CMK (cell line): ENCODE measurements around the gene TASP1.
"Not testable (repeated sequence)": the region's sequence is repeated elsewhere in the genome, so short reads cannot be mapped to it uniquely, and the experiment has no call there.

ENCODE experiments used
- DNase-seq: peaks from one replicate; pipeline ENCODE4 v3.0.0-alpha.2; 2010; ENCODE audit warnings: low read depth

The TASP1 gene, protein sequence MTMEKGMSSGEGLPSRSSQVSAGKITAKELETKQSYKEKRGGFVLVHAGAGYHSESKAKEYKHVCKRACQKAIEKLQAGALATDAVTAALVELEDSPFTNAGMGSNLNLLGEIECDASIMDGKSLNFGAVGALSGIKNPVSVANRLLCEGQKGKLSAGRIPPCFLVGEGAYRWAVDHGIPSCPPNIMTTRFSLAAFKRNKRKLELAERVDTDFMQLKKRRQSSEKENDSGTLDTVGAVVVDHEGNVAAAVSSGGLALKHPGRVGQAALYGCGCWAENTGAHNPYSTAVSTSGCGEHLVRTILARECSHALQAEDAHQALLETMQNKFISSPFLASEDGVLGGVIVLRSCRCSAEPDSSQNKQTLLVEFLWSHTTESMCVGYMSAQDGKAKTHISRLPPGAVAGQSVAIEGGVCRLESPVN

DNA sequence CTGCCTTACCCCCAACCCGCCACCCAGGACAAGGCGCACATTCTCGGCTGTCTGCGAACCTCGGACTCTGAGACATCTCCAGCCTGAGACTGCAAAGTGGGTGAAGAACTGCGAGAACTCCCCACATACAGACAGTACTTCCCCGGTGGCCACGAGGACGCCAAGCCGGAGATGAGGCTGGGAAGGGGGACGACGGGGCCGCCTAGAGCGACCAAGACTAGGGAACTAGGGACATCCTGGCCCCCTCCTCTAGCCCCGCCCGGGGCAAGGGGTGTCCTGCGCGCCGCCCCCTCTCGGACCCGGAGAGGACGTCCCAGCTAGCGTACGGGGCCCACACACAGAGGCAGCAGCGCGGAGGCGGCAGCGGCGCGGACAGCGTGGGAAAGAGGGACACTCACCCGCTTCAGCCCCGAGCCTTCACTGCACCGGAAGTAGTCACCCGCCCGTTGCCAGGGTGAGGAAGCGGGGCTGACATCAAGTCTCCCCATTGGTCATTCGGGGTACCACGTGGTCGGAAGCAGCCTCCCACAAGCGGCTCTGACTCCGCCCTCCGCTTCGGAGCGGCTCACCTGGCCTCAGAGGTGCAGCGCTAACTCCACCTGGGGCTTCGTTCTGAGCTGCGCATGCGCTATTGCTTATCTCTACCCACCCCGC, at the start of gene TASP1:
TSS of gene TASP1 (minus strand) at position 437 of the 654 bp plus-strand sequence. CDS start 8,854 bp downstream, outside the sequence.
- DNase-seq: peak; percentile 92

DNA sequence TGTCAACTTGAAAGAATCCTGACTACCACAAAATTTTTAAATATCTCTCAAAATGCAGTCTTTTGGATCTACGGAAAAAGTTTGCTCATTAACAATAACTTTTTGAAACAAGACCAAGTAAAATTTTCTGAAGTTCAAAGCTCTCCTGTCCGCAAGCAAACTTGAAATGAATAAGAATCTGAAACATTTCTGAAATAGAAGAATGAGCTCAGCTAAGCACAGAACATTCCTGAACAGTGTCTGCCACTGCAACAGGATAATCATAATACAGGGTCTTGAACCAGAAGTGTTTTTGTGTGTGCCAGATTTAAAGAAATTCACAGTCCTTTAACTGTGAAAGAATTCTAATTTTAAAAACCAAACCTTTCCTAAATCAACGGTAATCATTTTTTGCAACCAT, 49.1 kb upstream of the TASP1 start:
- DNase-seq: no peak

DNA sequence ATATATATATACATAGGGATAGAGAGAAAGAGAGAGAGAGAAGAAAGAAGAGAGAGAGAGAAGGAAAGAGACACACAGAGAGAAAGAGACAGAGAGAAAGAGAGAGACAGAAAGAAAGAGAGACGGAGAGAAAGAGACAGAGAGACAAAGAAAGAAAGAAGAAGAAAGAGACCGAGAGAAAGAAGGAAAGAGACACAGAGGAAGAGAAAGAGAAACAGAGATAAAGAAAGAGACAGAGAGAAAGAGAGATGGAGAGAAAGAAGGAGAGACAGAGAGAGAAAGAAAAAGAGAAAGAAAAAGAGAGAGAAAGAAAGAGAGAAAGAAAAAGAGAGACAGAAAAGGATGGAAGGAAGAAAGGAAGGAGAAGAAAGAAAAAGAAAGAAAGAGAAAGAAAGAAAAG, 46.9 kb upstream of the TASP1 start:
- no peak for DNase-seq

DNA sequence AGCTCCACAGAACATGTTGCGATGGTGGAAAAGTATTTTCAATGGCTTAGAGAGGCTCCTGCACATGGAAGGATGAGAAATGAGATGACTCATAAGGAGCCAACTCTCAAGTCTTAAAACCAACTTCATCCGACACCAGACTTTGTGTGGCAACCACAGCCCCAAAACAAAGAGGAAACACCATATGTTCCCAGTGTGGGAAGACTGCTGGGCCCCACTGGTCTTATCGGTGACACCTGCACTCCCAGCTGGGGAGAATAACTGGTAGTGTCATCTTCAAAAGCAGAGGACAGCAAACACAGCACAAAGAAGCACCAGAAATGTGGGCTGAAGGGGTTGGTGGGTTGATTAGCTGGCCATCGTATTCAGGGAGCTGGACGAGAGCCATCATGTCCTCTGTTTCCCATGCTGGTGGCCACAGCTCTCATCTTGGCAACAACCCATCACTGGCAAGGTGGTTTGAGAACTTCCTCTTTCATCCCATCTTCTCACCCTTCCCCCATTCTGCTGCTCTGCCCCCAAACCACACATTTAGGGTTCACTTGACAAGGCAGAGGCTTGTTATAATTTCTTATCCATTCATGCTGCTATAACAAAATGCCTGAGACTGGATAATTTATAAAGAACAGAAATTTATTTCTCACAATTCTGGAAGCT, 46.0 kb upstream of the TASP1 start:
- DNase-seq: peak; percentile 2

DNA sequence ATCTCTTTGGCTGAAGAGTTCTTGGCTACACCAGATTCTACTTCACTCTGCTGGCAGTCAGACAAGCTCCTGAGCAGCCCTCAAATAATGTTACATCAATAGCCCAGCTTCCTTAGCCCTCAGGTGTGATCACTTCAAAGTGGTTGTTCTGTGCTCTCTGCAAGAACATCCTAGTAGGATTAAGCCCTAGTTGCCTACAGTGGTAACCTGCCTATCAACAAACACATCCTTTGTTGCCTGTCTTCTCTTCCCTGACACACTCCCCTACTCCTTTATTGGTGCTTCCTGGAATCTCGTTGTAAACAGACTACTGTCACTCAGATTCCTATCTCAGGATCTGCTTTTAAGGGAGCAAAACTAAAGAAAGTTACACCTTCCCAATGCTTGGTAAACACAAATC, 45.1 kb upstream of the TASP1 start:
- no peak for DNase-seq

DNA sequence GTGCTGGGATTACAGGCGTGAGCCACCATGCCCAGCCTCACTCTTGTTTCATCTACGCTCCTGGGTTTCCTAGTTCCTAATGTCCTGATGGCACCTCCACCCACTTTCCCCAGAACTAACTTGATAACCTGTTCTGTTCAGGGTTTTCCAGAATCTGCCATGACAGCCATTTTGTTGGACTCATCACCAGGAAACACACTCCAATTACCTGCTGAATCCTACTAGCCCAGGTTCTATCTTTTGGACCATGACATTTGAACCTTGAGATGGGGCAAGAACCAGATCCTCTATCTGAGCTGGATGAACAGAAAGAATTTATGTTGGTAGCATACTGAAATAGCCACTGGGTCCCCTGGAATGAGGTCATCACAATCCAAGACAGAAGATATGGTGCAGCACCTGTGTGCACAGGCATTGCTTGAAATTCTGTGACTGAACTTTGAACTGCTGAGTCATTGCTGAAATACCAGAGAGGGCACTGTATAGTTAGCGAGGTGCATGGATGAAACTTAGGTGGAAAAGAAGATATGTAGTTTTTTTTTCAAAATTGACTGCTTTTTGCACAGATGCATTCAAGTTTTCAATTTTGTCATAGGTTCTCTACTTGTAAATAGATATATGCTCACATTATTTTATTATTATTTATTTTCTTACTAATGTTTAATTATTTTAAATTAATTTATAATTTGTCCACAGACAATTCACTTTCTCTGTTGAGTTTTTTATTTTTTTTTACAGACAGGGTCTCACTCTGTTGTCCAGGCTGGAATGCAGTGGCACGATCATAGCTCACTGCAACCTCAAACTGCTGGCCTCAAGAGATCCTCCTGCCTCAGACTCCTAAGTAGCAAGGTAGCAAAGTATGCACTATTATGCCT, 42.8 kb upstream of the TASP1 start:
- no peak for DNase-seq

DNA sequence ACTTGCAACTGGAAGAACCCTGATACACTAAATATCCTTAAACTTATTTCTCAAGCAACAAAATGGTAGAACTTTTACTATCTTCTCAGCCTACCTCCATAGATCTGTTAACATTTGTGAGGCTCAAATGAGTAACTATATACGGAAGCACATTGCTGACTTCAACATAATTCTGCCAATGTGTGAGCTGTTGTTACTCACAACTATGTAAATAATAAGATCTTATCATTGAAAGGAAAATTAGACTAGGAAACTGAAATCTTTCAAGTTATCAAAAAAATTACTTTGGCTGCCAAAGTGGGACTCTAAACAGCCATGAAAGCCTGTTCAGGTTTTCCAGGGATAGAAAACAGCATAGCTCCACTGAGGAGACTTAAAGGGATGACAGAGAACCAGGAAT, 40.2 kb upstream of the TASP1 start:
- DNase-seq: no peak

DNA sequence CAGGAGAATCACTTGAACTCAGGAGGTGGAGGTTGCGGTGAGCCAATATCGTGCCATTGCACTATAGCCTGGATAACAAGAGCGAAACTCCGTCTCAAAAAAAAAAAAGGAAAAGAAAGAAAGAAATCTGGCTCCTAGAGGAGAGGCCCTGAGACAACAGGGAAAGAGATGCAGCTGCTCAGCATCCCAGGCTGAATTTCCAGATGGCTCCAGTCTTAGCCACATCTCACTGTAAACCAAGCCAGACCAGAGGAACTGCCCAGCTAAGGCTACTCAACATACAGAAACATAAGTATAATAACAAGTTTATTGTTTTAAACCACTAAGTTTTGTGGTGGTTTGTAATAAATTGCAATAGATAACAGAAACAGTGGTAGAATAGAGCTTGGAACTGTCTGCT, 38.5 kb upstream of the TASP1 start:
- no peak for DNase-seq

DNA sequence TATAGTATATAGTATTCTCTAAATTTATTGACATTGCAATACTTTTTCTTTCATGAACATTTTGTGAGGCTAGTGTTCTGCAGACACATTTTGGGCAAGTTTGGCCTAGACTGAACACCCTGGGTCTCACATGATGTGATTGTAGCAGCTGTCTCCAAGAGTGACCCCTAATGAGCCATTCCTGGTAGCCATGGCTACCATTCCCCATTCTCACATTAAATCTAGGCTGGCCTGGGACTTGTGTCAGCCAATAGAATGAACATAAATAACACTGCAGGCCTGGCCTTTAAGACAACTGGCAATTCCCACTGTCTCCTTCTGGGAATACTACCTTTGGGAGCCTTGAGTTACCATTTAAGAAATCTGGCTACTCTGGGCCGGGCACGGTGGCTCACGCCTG, 38.0 kb upstream of the TASP1 start:
- DNase-seq: no peak

DNA sequence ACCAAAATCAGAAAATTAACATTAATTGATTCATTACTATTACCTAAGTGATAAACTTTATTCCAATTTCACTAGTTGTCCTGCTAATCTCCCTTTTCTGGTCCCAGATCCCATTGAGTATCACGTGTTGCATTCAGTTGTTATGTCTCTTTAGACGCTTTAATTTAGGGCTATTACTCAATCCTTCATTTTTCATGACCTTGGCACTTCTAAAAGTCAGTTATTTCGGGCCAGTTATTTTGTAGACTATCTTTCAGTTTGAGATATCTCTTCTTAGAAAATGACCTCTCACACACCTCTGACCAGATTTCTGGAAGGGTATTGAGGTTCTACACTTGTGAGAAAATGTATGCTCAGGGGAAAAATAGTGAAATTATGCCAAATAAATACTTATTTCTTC, 34.0 kb upstream of the TASP1 start:
- no peak for DNase-seq

DNA sequence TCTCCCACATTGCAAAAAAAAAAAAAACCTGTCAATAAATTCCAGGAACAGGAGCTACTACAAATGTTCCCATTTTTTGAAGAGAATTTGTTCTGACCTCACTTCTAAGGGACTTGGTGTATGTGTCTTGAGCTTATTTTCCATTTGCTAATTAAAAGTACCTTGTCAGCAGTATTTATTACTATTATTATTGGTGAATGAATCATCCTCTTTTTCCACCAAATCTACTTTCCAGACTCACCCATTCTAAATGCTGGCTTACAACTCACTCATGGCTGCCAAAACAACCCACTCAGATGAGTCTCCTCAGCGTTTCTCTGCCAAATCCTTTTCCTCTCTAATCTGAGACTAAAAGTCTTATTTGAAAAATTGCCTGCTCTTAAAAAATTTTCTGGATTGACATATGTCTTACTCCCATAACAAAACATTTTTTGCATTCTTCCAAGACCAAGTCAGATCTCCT, 33.2 kb upstream of the TASP1 start:
- DNase-seq: no peak

DNA sequence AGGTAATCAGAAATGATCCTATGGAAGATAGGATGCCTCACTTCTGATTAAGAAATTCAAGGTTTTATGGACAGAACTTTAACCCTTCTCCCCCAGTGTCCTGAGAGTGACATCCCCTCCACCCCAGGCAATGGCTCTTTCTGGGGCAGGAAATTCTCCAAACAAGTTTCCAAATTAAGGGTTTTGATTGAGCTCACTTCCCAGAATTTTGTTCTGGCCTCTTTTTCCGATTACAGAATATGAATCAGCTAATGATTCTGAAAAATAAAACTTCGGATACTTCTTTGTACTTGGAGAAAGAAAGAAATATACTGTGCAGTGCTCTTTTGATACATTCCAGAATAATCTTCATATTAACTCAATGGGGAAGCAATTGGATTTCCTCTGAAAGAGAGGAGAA, 32.8 kb upstream of the TASP1 start:
- no peak for DNase-seq

DNA sequence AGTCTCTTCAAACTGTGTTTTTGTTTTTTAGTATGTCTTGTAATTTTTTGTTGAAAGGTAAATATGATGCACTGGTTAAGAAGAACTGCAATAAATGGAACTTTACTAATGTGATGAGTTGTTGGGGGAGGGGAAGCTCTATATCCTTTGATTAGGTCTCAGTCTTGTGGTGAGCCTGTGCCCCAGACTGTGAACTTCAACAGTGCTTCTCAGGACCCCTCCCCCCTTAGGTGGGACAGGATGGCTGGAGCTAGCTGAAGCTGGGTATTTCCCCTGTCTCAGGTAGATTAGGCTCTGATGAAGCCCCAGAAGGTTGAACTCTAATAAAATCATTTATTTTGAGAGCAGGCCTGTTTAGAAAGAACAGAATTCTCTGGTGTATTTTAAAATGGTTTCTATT, 31.4 kb upstream of the TASP1 start:
- no peak for DNase-seq

DNA sequence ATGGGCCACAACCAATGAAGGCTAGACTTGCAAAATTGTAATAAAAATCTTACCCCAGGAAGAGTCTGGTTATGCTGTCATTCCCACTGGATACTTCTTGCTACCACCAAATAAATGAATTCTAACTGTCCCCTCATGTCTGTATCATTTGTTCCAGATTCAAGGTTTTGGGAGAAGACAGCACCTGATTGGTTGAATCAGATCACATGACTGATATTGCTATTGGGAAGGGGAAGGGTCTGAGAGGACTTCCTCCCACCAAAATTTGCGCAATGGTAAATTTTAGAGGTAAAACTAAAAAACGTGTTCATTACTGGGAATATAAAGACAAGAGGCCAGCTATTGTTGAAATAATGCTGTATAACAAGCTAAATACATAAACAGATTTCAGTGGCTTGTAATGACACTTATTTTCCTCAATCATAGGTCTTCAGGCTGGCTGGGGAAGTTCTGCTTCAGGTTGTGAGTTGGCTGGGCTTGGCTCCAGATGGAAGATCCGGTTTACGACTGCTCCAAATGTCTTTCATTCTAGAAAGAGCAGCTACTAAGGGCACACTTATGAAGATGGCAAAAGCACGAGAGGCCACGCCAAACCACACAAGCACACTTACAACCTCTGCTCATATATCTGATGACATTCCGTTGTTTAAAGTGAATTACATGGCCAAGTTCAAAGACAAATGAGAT, 27.1 kb upstream of the TASP1 start:
- DNase-seq: no peak

DNA sequence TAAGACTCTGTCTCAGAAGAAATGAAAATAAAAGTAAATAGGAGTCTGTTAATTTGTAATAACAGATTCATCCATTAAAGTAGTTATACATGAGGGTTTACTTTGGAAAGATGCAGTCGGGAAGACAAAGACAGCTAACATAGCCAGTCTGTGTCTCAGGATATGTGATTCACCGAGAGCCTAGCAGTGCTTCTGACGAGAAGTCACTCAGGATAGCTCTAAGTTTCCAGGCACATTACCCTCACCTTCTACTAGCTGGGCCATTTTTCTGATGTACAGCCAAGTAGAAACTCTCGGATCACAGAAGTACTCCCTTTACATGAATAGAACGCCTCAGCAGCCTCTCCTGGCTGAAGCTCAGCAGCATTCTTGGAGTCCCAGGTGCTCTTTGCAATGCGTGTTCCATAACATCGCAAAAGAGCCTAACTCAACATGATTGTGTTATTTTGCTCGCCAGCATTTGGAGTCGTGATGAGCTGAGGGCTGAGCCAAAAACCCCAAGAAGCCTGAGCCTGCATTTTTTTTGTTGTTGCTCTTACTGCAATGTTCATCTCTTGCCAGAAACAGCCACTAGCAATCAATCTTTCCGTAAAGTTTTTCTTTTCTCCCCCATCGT, 22.4 kb upstream of the TASP1 start:
- DNase-seq: no peak

DNA sequence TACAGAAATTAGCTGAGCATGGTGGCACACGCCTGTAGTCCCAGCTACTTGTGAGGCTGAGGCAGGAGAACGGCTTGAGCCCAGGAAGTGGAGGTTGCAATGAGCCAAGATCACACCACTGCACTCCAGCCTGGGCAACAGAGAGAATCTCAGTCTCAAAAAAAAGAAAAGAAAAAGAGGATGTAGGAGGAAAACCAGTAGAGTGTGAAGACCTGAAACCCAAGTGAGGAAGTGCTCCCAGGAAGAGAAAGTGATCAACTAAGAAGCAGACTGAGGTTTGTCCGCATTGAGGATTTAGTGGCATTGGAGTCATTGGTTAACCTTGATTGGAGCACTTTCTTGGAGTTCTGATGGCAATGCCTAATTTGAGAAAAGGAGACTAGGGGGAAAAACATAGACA, 20.6 kb upstream of the TASP1 start:
- DNase-seq: no peak

DNA sequence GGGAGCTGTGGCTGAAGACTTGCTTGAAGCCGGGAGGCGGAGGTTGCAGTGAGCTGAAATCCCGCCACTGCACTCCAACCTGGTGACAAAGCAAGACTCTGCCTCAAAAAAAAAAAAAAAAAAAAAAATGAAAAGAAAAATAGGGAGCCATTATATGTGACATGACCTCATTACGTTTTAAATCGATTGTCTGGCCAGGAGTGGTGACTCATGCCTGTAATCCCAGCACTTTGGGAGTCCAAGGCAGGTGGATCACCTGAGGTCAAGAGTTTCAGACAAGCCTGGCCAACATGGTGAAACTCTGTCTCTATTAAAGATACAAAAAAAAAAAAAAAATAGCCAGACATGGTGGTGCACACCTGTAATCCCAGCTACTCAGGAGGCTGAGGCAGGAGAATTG, 19.3 kb upstream of the TASP1 start:
- not testable (repeated sequence) for DNase-seq

DNA sequence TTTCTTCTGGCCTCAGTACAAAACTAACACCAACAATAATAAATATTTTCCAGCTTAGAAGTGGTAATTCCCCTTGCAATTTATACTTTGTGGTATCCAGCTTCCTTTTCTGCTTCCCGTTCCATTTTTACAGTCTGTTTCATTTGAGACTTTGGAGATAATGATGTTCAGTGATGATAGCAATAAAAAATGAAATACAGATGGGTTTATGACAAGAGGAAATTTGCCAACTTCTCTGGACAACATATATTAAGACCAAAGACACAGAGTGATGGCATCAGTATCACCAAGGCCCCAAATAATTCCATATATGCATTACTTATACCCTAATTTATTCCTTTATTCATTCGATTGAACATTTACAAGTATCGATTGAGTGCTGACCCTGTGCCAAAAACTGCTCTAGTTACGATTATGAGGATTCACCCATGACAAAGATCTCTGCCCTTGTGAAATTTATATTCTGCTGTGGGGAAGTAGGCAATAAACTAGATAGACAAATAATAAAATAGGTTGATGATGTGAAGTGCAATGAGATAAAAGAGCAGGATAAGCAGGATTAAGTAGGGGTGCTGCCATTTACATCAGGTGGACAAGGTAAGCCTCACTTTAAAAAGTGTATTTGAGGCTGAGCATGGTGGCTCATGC, 18.1 kb upstream of the TASP1 start:
- no peak for DNase-seq

DNA sequence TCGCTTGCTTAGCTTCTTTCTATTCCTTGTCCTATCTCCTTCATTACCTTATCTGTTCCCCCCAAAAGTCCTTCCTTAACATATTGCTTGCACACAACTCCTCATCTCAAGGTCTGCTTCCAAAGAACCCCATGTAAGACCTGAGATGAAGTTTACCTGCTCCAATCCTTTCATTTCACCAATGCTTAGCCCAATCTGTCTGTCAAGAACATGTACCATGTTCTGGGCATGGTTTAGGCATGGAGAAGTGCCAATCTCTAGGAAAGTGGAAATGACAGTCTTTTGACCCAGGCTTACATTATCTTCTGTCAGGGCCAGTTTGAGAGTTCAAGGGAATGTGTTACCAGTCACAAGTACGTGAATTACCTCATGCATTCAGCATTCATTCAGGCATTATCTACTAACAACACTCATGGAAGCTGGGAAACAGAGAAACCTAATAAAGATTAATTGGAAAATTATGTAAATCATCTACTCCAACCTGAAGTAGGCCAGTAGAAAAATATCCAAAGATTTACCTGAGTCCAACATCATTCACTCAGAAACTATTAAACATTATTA, 15.8 kb upstream of the TASP1 start:
- no peak for DNase-seq

DNA sequence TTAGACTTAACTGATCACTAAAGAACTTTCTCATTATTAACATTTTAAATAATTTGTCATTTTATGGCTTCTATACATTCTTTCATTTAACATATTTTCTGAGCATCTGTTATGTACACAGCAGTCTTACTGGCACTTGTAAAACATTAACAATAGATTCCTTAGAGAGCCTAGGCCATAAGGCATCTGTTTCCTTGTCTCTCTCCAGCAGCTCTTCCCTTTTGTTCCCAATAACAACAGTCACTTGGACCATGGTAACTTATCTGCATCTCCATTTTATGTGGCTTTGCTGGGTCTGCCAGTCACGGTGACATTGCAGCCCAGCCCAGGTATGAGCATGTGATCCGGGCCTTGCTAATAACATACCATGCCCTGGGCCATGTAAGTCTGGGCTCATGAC, 11.7 kb upstream of the TASP1 start:
- DNase-seq: no peak
